Right ventricle myocardium superior (tissue), 1 donor: ENCODE results near the gene TTBK1. TPM values are rescaled to one million over a fixed set of nuclear protein-coding genes. Genes with fewer than 3 reads are reported as not detected.

ENCODE experiments used
- ATAC-seq: fragments of 200-7000 bp; cut with Tn5 transposase; one replicate; pipeline ENCODE4 v1.9.1; 2020; ENCODE audit warnings: mild to moderate bottlenecking; ENCODE audit not compliant: poor library complexity
- DNase-seq: peaks from one replicate; pipeline ENCODE4 v3.0.0-alpha.2; 2020
- intact Hi-C: fragments of 100-400 bp; cut with DNase I; formaldehyde crosslinking; loops from one replicate; pipeline ENCODE4 v1.11.2; 2022
- total RNA-seq: library from RNA; stranded (reverse); fragmentation: NEBNext Ultra II Directional; extraction: Animal tissue kit (Norgen Biotek cat#: 25700); gene quantifications from one replicate; pipeline ENCODE4 v1.2.1, GENCODE V29; 2021
- donor health status: DM: no; HTN: yes; CAD: no; lungs with severe emphysema.

TTBK1 gene
- total RNA-seq, 1 donor from 2014 or later: 0.13 TPM

GRCh38 chr6:43221046-43221972 is 22.0 kb upstream of the TTBK1 start:
- intact Hi-C loops: no loop called here
- ATAC-seq: peak; percentile 21
- DNase-seq: no peak

GRCh38 chr6:43222418-43223059 is 20.7 kb upstream of the TTBK1 start:
- ATAC-seq: no peak
- no peak for DNase-seq
- intact Hi-C loops: no loop called here

- intact Hi-C loops: no loop called here
- DNase-seq (no peak), ATAC-seq (no peak)
These were observed 20.1 kb upstream of the TTBK1 start for GRCh38 chr6:43223175-43223574.

GRCh38 chr6:43226192-43226851 is 17.0 kb upstream of the TTBK1 start:
- DNase-seq: no peak
- intact Hi-C loops: no loop called here
- ATAC-seq: no peak

- intact Hi-C loops: no loop called here
- ATAC-seq (peak; percentile 99), DNase-seq (peak; percentile 84)
These were observed 14.1 kb upstream of the TTBK1 start, which contains the start of gene DNPH1 for GRCh38 chr6:43228951-43229802. Gene DNPH1 (minus strand): TSS chr6:43229481. CDS start chr6:43229456, 25 bp downstream.

GRCh38 chr6:43229803-43230620 is 13.3 kb upstream of the TTBK1 start:
- intact Hi-C loops: no loop called here
- DNase-seq (no peak), ATAC-seq (no peak)

- no peak for ATAC-seq
- intact Hi-C loops: no loop called here
- DNase-seq: no peak
These were observed 12.2 kb upstream of the TTBK1 start for GRCh38 chr6:43231053-43231452.

GRCh38 chr6:43231735-43232450 is 11.4 kb upstream of the TTBK1 start:
- ATAC-seq (no peak), DNase-seq (no peak)
- intact Hi-C loops: no loop called here

GRCh38 chr6:43235841-43236240 is 7.4 kb upstream of the TTBK1 start:
- intact Hi-C loops: no loop called here
- DNase-seq (no peak), ATAC-seq (no peak)

- ATAC-seq (no peak), DNase-seq (no peak)
- intact Hi-C loops: no loop called here
These were observed 4.2 kb upstream of the TTBK1 start for GRCh38 chr6:43239054-43239453.

- intact Hi-C loops: no loop called here
- ATAC-seq: no peak
These were observed 2.3 kb upstream of the TTBK1 start for GRCh38 chr6:43240950-43241349.

GRCh38 chr6:43241446-43241845 is 1.8 kb upstream of the TTBK1 start:
- intact Hi-C loops: no loop called here
- no peak for DNase-seq
- ATAC-seq: no peak

More at GRCh38 chr6:43240950-43241349, 2.3 kb upstream of the TTBK1 start:
- no peak for DNase-seq

- intact Hi-C loops: no loop called here
- DNase-seq (no peak), ATAC-seq (no peak)
These were observed 512 bp downstream of the TTBK1 start for GRCh38 chr6:43243664-43244321.

- intact Hi-C loops: no loop called here
- ATAC-seq (peak; percentile 79), DNase-seq (peak; percentile 71)
These were observed 3.2 kb downstream of the TTBK1 start for GRCh38 chr6:43246301-43247113.

- ATAC-seq (peak; percentile 98), DNase-seq (peak; percentile 87)
- intact Hi-C loops: no loop called here
These were observed 4.1 kb downstream of the TTBK1 start for GRCh38 chr6:43247114-43247999.
